AG04450 (cell line): ENCODE measurements around the gene ASIP. TPM values are rescaled to one million over a fixed set of nuclear protein-coding genes. Genes with fewer than 3 reads are reported as not detected.

Experiments used
- CTCF ChIA-PET: fragments of 300-600, 350-600 bp; formaldehyde crosslinking; extraction: SDS; loops from one replicate; lab custom pipeline; 2022; ENCODE audit warnings: antibody characterized with exemption, inconsistent platforms; lab: Charles Lee
- POLR2A ChIA-PET: fragments of 350-600 bp; formaldehyde crosslinking; extraction: SDS; loops from one replicate; lab custom pipeline; 2021; ENCODE audit warnings: antibody characterized with exemption, inconsistent platforms; lab: Yijun Ruan, JAX
- DNase-seq: peaks from one replicate; pipeline ENCODE4 v3.0.0-alpha.2; 2011; ENCODE audit warnings: low read depth, low spot score
- H3K27ac ChIP-seq: one replicate; pipeline ENCODE4 v1.5.1; 2012; ENCODE audit warnings: low read depth, low read length, control low read depth
- H3K27me3 ChIP-seq: one replicate; pipeline ENCODE4 v1.6.0; 2012; ENCODE audit warnings: low read length; ENCODE audit not compliant: control insufficient read depth, insufficient read depth
- H3K4me3 ChIP-seq: 2 replicates; pipeline ENCODE4 v1.5.1; 2011; ENCODE audit warnings: mild to moderate bottlenecking, low read depth, low read length, control low read depth
- H3K9me3 ChIP-seq: 2 replicates; pipeline ENCODE4 v1.5.1; 2012; ENCODE audit warnings: low read length; ENCODE audit not compliant: control insufficient read depth, insufficient read depth
- polyA plus RNA-seq: library from polyadenylated mRNA; depleted of rRNA; stranded (reverse); fragments of >200 nt; gene quantifications from 2 replicates; pipeline ENCODE4 v1.2.3, GENCODE V29; 2011
- TF ChIP-seq, protein P1 (sequence below): IDR thresholded peaks from 2 replicates; pipeline ENCODE4 v1.5.1; 2011; ENCODE audit warnings: low read depth, low read length, control low read depth, inconsistent platforms

The ASIP gene
- polyA plus RNA-seq, 1 experiment: not detected

DNA sequence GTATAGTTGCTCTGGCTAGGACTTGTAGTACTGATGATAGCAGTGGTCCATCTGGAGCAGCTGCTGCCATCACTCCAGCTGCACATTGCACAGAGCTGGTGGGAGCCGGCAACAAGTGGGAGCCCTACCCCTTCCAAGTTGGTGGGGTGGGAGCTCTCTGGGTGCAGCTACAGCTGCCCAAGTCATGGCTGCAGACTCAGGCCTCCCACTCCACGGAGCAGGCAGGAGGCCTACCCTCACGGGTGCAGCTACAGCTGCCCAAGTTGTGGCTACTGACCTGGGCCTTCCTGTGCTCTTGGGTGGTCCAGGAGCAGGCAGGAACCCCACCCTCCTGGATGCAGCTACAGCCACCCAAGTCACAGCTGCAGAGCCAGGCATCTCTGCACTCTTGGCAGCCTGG, 32.1 kb upstream of the ASIP start:
- POLR2A ChIA-PET: no interaction called here
- H3K27me3 ChIP-seq: peaks cover 4% of the 10 kb centered on the region
- no peak overlapping the region for H3K4me3 ChIP-seq
- no peak for DNase-seq
- H3K27ac ChIP-seq: no peak overlapping the region
- peaks cover 12% of the 10 kb centered on the region for H3K9me3 ChIP-seq
- CTCF ChIA-PET: interaction anchor here (1.3 kb wide), 1 partner anchor 18 kb away, joined by 3 read pairs; no protein-coding TSS in a partner anchor
- TF ChIP-seq, protein P1, sequence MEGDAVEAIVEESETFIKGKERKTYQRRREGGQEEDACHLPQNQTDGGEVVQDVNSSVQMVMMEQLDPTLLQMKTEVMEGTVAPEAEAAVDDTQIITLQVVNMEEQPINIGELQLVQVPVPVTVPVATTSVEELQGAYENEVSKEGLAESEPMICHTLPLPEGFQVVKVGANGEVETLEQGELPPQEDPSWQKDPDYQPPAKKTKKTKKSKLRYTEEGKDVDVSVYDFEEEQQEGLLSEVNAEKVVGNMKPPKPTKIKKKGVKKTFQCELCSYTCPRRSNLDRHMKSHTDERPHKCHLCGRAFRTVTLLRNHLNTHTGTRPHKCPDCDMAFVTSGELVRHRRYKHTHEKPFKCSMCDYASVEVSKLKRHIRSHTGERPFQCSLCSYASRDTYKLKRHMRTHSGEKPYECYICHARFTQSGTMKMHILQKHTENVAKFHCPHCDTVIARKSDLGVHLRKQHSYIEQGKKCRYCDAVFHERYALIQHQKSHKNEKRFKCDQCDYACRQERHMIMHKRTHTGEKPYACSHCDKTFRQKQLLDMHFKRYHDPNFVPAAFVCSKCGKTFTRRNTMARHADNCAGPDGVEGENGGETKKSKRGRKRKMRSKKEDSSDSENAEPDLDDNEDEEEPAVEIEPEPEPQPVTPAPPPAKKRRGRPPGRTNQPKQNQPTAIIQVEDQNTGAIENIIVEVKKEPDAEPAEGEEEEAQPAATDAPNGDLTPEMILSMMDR: no peak

DNA sequence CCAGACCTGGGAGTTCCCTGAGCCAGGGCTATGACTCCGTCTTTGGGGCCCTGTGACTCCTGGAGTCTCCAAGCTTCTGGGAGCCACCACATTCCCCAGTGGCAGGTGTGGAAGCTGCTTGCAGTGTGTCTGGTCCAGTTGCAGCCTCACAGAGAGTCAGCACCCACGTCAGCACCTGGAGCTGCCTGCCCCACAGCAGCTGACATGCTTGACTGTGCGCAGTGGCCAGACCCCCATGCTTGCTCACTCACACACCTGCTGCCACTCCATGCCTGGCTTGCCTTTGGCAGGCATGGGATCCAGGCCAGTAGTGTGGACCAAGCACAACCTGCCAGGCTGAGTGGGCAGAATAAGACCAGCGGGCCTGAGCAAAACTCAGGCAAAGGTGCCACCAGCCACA, 31.0 kb upstream of the ASIP start:
- TF ChIP-seq, protein P1: no peak
- Histone ChIP-seq H3K9me3 (peaks cover 12% of the 10 kb centered on the region), H3K4me3 (no peak overlapping the region), H3K27me3 (peaks cover 4% of the 10 kb centered on the region), H3K27ac (no peak overlapping the region)
- no peak for DNase-seq
- POLR2A ChIA-PET: no interaction called here
- CTCF ChIA-PET: no interaction called here

DNA sequence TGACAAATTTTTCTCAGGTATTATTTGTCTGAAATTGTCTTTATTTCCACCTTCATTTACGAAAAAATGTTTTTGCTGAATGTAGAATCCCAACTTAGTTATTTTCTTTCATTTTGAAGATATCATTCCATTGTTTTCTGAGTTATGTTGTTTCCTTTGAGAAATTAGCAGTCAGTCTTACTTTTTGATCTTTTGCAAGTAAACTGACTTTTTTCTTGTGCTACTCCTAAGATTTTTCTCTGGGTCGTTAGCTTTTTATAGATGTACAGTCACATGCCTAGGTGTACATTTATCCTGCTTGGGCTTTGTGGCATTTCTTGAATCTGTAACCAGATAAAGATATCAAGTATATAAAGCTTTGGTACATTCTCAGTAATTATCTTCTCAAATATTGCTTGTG, 29.6 kb upstream of the ASIP start:
- POLR2A ChIA-PET: no interaction called here
- Histone ChIP-seq H3K9me3 (peaks cover 12% of the 10 kb centered on the region), H3K4me3 (no peak overlapping the region), H3K27me3 (peaks cover 4% of the 10 kb centered on the region), H3K27ac (no peak overlapping the region)
- CTCF ChIA-PET: no interaction called here
- no peak for DNase-seq
- TF ChIP-seq, protein P1: no peak

DNA sequence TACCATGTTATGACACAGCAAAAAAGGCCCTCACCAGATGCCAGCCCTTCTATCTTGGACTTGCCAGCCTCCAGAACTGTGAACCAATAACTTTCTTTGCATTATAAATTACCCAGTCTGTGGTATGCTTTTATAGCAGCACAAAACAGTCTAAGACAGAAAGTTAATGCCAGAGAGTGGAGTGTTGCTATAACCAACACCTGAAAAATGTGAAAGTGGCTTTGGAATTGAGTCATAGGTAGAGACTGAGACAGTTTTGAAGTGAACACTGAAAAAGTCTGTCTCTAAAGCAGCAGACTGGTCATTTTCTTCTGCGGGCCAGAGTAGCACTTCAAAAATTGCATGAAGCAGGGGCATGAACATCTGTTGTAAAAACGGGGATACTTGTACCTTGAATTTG, 28.0 kb upstream of the ASIP start:
- Histone ChIP-seq H3K4me3 (no peak overlapping the region), H3K9me3 (peaks cover 12% of the 10 kb centered on the region), H3K27ac (no peak overlapping the region), H3K27me3 (peaks cover 4% of the 10 kb centered on the region)
- ChIA-PET CTCF (no interaction called here), POLR2A (no interaction called here)
- DNase-seq: no peak
- TF ChIP-seq, protein P1: no peak

DNA sequence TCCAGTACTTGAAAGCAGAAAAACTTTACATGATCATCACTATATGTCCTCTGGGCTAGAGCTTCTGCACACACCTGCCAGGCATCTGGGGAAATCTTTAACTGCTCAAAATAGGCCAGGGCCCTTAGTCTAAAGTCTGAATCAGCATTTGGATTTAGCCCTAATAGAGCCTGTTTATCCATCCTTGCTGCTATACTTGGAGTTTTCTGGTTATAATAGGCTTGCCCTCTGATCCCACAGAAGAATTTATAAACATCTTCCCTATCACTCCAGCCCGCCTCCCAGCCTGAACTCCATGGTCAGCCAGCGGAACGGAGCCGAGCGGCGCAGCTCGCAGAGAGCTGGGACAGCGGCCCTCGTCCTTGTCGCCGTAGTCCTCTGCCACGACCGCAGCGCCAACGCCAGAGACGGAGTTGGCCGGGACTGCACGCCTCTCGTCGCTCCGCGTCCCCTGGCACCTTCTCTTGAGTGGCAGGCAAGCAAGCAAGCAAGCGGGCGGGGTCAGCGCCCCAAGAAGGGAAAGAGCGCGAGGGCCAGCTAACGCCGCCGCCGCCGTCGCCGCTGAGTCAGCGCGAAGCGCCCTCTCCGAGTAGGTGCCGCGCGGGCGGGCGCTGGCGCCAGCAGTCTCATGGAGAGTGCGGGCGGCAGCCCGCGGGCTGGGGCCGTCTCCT, 25.4 kb upstream of the ASIP start:
- Histone ChIP-seq H3K27ac (peak overlapping the region; percentile 82), H3K4me3 (peak overlapping the region; percentile 81), H3K9me3 (peaks cover 4% of the 10 kb centered on the region; the same call in 1 of the 2 replicates), H3K27me3 (no peaks in the 10 kb centered on the region)
- ChIA-PET CTCF (interaction anchor here (0.6 to 1.4 kb wide), 5 partner anchors 25 to 880 kb away, joined by 3 to 4 read pairs (median 3); no protein-coding TSS in a partner anchor), POLR2A (no interaction called here)
- DNase-seq: peak; percentile 16
- TF ChIP-seq, protein P1: no peak
